Neural cell (in vitro differentiated cells): ENCODE results near the gene GLT8D1. TPM values are rescaled to one million over a fixed set of nuclear protein-coding genes. Genes with fewer than 3 reads are reported as not detected.
A peak's percentile ranks its signal among the peaks of the same experiment; 100 is the strongest.

Experiments
- H2AFZ ChIP-seq: fragments of 200-600, 300-800 bp; sonication (generic), shearing (Covaris generic); 2 replicates; pipeline ENCODE4 v1.6.0; 2014; ENCODE audit warnings: low read depth, mild to moderate bottlenecking, antibody characterized with exemption, low read length, moderate library complexity
- H3F3A ChIP-seq: fragments of 200-600 bp; shearing (Covaris generic); 2 replicates; pipeline ENCODE4 v1.6.1; 2016; ENCODE audit warnings: mild to moderate bottlenecking, moderate library complexity, mixed read lengths, antibody characterized with exemption, low read length; ENCODE audit not compliant: insufficient read depth, poor library complexity, severe bottlenecking
- H3K27ac ChIP-seq: fragments of 200-600, 300-800 bp; sonication (generic), shearing (Covaris generic); 2 replicates; pipeline ENCODE4 v1.5.1; 2014; ENCODE audit warnings: mild to moderate bottlenecking, low read length, moderate library complexity
- H3K27me3 ChIP-seq: fragments of 300-800, 200-600 bp; sonication (generic), shearing (Covaris generic); 2 replicates; pipeline ENCODE4 v1.6.0; 2014; ENCODE audit warnings: mild to moderate bottlenecking, low read depth, low read length, moderate library complexity; ENCODE audit not compliant: insufficient read depth
- H3K36me3 ChIP-seq: fragments of 300-800, 200-600 bp; sonication (generic), shearing (Covaris generic); 2 replicates; pipeline ENCODE4 v1.5.1; 2014; ENCODE audit warnings: mild to moderate bottlenecking, antibody characterized with exemption, low read length, moderate library complexity; ENCODE audit not compliant: insufficient read depth
- H3K4me2 ChIP-seq: fragments of 300-800, 200-600 bp; sonication (generic), shearing (Covaris generic); 2 replicates; pipeline ENCODE4 v1.6.0; 2014; ENCODE audit warnings: mild to moderate bottlenecking, low read length
- H3K4me3 ChIP-seq: fragments of 300-800, 200-600 bp; sonication (generic), shearing (Covaris generic); 2 replicates; pipeline ENCODE4 v1.5.1; 2014; ENCODE audit warnings: mild to moderate bottlenecking, low read length, moderate library complexity
- H3K79me2 ChIP-seq: fragments of 200-600 bp; shearing (Covaris generic); replicated peaks from 2 replicates; pipeline ENCODE4 v1.6.0; 2014; ENCODE audit warnings: mild to moderate bottlenecking, low read length, moderate library complexity; ENCODE audit not compliant: insufficient read depth
- H3K9ac ChIP-seq: fragments of 300-800, 200-600 bp; sonication (generic), shearing (Covaris generic); 2 replicates; pipeline ENCODE4 v1.6.1; 2016; ENCODE audit warnings: mild to moderate bottlenecking, low read length, mixed read lengths
- H3K9me2 ChIP-seq: fragments of 200-600 bp; shearing (Covaris generic); 2 replicates; pipeline ENCODE4 v1.6.1; 2016; ENCODE audit warnings: mild to moderate bottlenecking, low read length, mixed read lengths; ENCODE audit not compliant: insufficient read depth
- H3K9me3 ChIP-seq: fragments of 200-600, 300-800 bp; sonication (generic), shearing (Covaris generic); 2 replicates; pipeline ENCODE4 v1.6.1; 2016; ENCODE audit warnings: mild to moderate bottlenecking, mixed run types, low read length, moderate library complexity, mixed read lengths
- H4K20me1 ChIP-seq: fragments of 200-600 bp; shearing (Covaris generic); 2 replicates; pipeline ENCODE4 v1.6.1; 2016; ENCODE audit warnings: mild to moderate bottlenecking, mixed run types; ENCODE audit not compliant: insufficient read depth
- EP300 ChIP-seq: fragments of 450-650 bp; conservative IDR thresholded peaks from 2 replicates; pipeline ENCODE4 v1.6.1; 2014; ENCODE audit warnings: antibody characterized with exemption, mild to moderate bottlenecking, moderate library complexity; ENCODE audit not compliant: poor library complexity, severe bottlenecking
- EZH2 ChIP-seq: fragments of 200-600, 300-800 bp; shearing (Covaris generic), sonication (generic); IDR thresholded peaks from 2 replicates; pipeline ENCODE4 v1.6.1; 2014; ENCODE audit warnings: antibody characterized with exemption, low read length, borderline replicate concordance, mild to moderate bottlenecking; ENCODE audit not compliant: insufficient read depth, poor library complexity, severe bottlenecking
- MXI1 ChIP-seq: fragments of 450-650 bp; conservative IDR thresholded peaks from 2 replicates; pipeline ENCODE4 v1.6.1; 2014; ENCODE audit warnings: antibody characterized with exemption, mild to moderate bottlenecking; ENCODE audit not compliant: poor library complexity, severe bottlenecking
- POLR2AphosphoS5 ChIP-seq: IDR thresholded peaks from 2 replicates; pipeline ENCODE4 v1.6.1; 2012
- RAD21 ChIP-seq: fragments of 450-650 bp; conservative IDR thresholded peaks from 2 replicates; pipeline ENCODE4 v1.6.1; 2014; ENCODE audit warnings: antibody characterized with exemption, mild to moderate bottlenecking, moderate library complexity
- REST ChIP-seq: IDR thresholded peaks from 2 replicates; pipeline ENCODE4 v1.6.1; 2012; ENCODE audit warnings: borderline replicate concordance
- SMC3 ChIP-seq: fragments of 450-650 bp; conservative IDR thresholded peaks from 2 replicates; pipeline ENCODE4 v1.6.1; 2014; ENCODE audit warnings: antibody characterized with exemption, mild to moderate bottlenecking, moderate library complexity; ENCODE audit not compliant: poor library complexity
- TAF1 ChIP-seq: IDR thresholded peaks from 2 replicates; pipeline ENCODE4 v1.6.1; 2012; ENCODE audit warnings: low read depth
- polyA plus RNA-seq: library from polyadenylated mRNA; depleted of rRNA; stranded (reverse); fragments of >200 nt; gene quantifications from 2 replicates; pipeline ENCODE4 v1.2.3, GENCODE V29; 2014
- TF ChIP-seq, protein P1 (sequence below): fragments of 450-650 bp; IDR thresholded peaks from 2 replicates; pipeline ENCODE4 v1.5.1; 2014; ENCODE audit warnings: antibody characterized with exemption, mild to moderate bottlenecking, moderate library complexity; ENCODE audit not compliant: poor library complexity, severe bottlenecking

GLT8D1 gene
- polyA plus RNA-seq, 1 donor from 2014 or later, result 182 TPM

GRCh38 chr3:52704611-52705437, 767 bp downstream of the GLT8D1 start:
- H3K9me3 ChIP-seq, result no peaks in the 10 kb centered on the region
- H4K20me1 ChIP-seq, result no peaks in the 10 kb centered on the region
- peak overlapping the region; percentile 95 for H3K9ac ChIP-seq
- peak overlapping the region; percentile 99 for H3K4me3 ChIP-seq
- H3K27ac ChIP-seq, result peak overlapping the region; percentile 86
- no peaks in the 10 kb centered on the region for H3K27me3 ChIP-seq
- no peaks in the 10 kb centered on the region for H3K9me2 ChIP-seq
- no peaks in the 10 kb centered on the region for H3K36me3 ChIP-seq
- peak; percentile 21 for TF ChIP-seq MXI1
- TF ChIP-seq SMC3, result no peak
- peak overlapping the region; percentile 71 for H3K4me2 ChIP-seq
- peaks cover 6% of the 10 kb centered on the region for H3F3A ChIP-seq
- H2AFZ ChIP-seq, result peak overlapping the region; percentile 60
- H3K79me2 ChIP-seq, result peaks cover 57% of the 10 kb centered on the region

DNA sequence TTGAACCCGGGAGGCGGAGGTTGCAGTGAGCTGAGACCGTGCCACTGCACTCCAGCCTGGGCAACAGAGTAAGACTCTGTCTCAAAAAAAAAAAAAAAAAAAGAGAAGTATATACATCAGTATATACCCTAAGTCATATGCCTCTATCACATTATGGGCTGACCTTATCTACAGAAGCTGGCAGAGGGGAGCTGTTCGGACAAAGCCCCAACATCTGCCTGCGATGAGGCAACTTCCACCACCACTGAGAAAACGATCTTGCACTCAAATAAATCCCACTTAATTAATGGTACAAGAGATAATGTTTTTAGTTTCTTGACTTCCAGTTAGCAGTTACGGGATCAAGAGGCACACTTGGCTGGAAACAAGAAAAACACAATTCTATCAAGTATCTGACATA, 2.2 kb downstream of the GLT8D1 start:
- Histone ChIP-seq H3K27me3 (no peaks in the 10 kb centered on the region), H3K27ac (no peak overlapping the region), H3K9me3 (no peaks in the 10 kb centered on the region), H3K9ac (no peak overlapping the region), H3K79me2 (peaks cover 60% of the 10 kb centered on the region), H2AFZ (no peak overlapping the region), H3K4me2 (no peak overlapping the region), H3K36me3 (no peaks in the 10 kb centered on the region), H4K20me1 (no peaks in the 10 kb centered on the region), H3K9me2 (no peaks in the 10 kb centered on the region), H3K4me3 (peak overlapping the region; percentile 99), H3F3A (peaks cover 6% of the 10 kb centered on the region)
- TF ChIP-seq REST, result no peak
- no peak for TF ChIP-seq MXI1
- TF ChIP-seq RAD21, result no peak
- TF ChIP-seq EP300, result no peak
- TF ChIP-seq, protein P1, sequence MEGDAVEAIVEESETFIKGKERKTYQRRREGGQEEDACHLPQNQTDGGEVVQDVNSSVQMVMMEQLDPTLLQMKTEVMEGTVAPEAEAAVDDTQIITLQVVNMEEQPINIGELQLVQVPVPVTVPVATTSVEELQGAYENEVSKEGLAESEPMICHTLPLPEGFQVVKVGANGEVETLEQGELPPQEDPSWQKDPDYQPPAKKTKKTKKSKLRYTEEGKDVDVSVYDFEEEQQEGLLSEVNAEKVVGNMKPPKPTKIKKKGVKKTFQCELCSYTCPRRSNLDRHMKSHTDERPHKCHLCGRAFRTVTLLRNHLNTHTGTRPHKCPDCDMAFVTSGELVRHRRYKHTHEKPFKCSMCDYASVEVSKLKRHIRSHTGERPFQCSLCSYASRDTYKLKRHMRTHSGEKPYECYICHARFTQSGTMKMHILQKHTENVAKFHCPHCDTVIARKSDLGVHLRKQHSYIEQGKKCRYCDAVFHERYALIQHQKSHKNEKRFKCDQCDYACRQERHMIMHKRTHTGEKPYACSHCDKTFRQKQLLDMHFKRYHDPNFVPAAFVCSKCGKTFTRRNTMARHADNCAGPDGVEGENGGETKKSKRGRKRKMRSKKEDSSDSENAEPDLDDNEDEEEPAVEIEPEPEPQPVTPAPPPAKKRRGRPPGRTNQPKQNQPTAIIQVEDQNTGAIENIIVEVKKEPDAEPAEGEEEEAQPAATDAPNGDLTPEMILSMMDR, result no peak
- TF ChIP-seq POLR2AphosphoS5, result no peak
- no peak for TF ChIP-seq EZH2
- no peak for TF ChIP-seq SMC3
- TF ChIP-seq TAF1, result no peak
